Fibroblast of pulmonary artery (primary cell): ENCODE results near the gene TPPP2.

ENCODE experiments used
- DNase-seq: peaks from one replicate; pipeline ENCODE4 v3.0.0-alpha.2; 2010; ENCODE audit warnings: low read depth
- H3K4me3 ChIP-seq: replicated peaks from 2 replicates; pipeline ENCODE4 v1.5.1; 2011; ENCODE audit warnings: low read depth, mild to moderate bottlenecking, control low read depth, low read length, moderate library complexity
- TF ChIP-seq, protein P1 (sequence below): IDR thresholded peaks from 2 replicates; pipeline ENCODE4 v1.5.1; 2011; ENCODE audit warnings: mild to moderate bottlenecking, control low read depth, low read length, inconsistent platforms; ENCODE audit errors: missing control alignments

Gene TPPP2

DNA sequence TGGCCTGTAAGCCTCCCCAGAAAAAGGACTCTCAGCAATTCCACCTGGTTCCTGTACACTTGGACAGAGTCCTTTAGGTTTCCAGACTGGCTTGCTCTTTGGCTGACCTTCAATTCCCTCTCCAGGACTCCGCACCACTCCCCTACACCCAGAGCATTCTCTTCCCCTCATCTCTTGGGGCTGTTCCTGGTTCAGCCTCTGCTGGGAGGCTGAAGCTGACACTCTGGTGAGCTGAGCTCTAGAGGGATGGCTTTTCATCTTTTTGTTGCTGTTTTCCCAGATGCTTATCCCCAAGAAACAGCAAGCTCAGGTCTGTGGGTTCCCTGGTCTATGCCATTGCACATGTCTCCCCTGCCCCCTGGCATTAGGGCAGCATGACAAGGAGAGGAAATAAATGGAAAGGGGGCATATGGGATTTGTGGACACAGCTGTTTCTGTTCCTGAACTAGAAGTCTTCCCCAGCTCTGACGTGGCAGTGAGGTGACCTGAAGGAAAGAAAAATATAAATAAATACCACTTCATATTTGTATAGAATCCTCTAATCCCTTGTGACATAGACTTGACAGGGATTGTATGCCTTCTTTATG, 13.5 kb downstream of the TPPP2 start:
- H3K4me3 ChIP-seq, result no peak overlapping the region
- no peak for DNase-seq
- TF ChIP-seq, protein P1, sequence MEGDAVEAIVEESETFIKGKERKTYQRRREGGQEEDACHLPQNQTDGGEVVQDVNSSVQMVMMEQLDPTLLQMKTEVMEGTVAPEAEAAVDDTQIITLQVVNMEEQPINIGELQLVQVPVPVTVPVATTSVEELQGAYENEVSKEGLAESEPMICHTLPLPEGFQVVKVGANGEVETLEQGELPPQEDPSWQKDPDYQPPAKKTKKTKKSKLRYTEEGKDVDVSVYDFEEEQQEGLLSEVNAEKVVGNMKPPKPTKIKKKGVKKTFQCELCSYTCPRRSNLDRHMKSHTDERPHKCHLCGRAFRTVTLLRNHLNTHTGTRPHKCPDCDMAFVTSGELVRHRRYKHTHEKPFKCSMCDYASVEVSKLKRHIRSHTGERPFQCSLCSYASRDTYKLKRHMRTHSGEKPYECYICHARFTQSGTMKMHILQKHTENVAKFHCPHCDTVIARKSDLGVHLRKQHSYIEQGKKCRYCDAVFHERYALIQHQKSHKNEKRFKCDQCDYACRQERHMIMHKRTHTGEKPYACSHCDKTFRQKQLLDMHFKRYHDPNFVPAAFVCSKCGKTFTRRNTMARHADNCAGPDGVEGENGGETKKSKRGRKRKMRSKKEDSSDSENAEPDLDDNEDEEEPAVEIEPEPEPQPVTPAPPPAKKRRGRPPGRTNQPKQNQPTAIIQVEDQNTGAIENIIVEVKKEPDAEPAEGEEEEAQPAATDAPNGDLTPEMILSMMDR, result no peak

DNA sequence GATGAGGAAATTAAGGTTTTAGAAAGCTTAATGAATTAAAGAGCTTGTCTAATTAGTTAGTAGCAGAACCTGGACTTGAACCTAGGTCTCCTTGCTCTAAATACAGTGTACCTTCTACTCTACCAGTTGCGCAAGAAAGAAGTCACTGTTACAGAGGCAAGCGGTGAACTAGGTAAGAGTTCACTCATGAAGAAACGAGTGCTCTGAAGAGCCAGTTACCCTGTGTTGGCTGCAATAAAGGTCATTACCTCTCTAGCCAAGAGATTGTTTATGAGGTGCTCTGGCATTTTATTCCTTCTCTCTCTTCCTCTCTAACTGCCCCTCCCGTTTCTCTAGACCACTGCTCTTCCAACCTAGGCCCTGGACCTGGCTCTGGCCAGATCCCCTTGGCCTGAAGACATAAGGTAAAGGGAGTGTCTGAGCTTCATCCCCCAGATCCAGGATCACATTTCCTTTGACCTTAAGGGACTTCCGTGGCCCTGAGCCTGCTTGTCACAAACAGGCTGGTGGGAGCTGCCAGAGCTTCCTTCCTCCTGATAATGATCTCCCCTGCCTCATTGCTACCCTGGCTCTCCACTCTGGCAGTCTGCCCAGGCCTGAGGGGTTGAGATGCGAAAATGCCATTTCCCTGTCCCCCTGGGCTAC, 14.1 kb downstream of the TPPP2 start:
- DNase-seq, result no peak
- no peak overlapping the region for H3K4me3 ChIP-seq
- TF ChIP-seq, protein P1, result no peak

DNA sequence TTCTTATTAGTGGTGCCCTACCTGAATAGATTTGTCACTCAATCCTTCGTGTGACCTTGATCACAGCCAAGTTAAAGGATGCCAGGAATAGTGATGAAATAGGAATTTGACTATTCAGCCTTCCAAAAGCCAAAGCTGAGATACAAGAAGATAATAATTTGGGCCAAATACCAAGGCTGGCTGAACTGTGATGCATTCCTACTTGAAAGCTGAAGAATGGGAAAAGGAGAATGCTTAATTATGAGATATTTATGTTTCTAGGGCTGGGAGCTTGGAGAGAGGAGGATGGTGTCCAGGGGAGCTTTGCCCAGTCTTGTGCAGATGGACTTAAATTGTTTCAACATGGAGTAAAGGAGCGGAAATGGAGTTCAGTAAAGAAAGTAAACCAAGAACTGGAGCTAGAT, 17.4 kb downstream of the TPPP2 start:
- DNase-seq, result no peak
- TF ChIP-seq, protein P1, result no peak
- no peak overlapping the region for H3K4me3 ChIP-seq

DNA sequence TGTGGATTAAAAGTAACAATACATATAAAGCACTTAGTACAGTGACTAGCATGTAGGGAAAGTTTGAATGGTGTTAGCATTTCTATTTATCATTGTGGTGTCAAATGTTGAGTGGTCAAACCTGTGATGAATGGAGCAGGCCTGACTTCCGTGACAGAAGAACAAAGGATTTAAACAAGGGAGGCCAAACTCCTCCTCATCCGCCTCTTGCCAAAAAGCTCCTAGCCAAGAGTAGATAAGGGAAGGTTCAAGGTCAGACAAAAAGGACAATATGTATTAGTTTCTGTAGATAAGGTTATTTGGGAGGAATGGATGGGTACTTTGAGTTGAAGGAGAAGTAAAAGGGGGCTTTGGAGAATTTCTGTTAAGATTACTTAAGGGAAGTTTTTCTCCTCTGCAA, 18.6 kb downstream of the TPPP2 start:
- H3K4me3 ChIP-seq, result no peak overlapping the region
- peak; percentile 46 for DNase-seq
- TF ChIP-seq, protein P1, result no peak

DNA sequence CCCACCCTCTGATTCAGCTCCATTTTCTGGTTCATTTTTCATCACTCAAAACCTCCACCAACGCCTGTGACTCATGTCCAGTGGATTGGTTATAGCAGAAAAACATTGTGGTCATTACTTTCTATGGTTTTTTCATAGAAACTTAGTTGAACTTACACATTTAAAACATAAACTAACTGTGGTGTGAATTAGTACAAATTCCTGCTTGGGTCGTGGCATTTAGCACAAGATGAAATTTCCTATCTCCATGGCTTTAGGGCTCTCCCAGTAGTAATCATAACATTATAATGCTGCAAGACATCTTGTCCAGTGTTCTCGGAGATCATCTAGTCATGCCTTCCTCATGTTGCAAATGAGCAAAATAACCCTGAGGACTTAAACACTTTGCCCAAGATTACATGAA, 19.3 kb downstream of the TPPP2 start:
- no peak for DNase-seq
- no peak overlapping the region for H3K4me3 ChIP-seq
- TF ChIP-seq, protein P1, result no peak

DNA sequence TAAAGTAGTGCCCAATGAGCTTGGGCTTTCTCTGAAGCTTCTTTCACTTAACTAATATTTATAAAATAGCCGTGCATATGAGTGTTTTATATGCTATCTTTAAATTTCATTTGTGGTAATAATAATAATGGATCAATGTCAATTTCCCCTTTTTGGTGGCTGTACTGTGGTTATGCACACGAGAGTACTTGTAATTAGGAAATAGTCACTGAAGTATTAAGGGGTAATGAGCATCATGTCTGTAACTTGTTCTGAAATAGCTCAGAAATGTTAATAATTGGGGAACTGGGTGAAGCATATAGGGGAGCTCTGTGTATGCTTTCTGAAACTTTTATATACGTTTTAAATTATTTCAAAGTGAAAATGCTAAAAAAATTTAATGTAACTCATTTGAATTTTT, 20.6 kb downstream of the TPPP2 start:
- TF ChIP-seq, protein P1, result no peak
- no peak overlapping the region for H3K4me3 ChIP-seq
- DNase-seq, result no peak
